ENCODE measurements around the gene ERVFRD-1.
"Not testable (repeated sequence)": the region's sequence is repeated elsewhere in the genome, so short reads cannot be mapped to it uniquely, and the experiment has no call there.

ERVFRD-1 gene

GRCh38 chr6:11128608-11129007 lies 17.1 kb upstream of the ERVFRD-1 start:
- no peak for DNase-seq (ENCODE audit: low spot score)

GRCh38 chr6:11126876-11127275 lies 15.4 kb upstream of the ERVFRD-1 start:
- no peak for DNase-seq (ENCODE audit: low spot score)

GRCh38 chr6:11123978-11124377 lies 12.5 kb upstream of the ERVFRD-1 start:
- DNase-seq (ENCODE audit: low spot score) = no peak

GRCh38 chr6:11122380-11122779 lies 10.9 kb upstream of the ERVFRD-1 start:
- no peak for DNase-seq (ENCODE audit: low spot score)

GRCh38 chr6:11121851-11122250 lies 10.3 kb upstream of the ERVFRD-1 start:
- DNase-seq (ENCODE audit: low spot score) = no peak

- DNase-seq (ENCODE audit: low spot score) = no peak
Measured at GRCh38 chr6:11120271-11121005, 8.9 kb upstream of the ERVFRD-1 start.

- DNase-seq (ENCODE audit: low spot score) = not testable (repeated sequence)
Measured at GRCh38 chr6:11115808-11116536, 4.4 kb upstream of the ERVFRD-1 start.

GRCh38 chr6:11113038-11113437 lies 1.5 kb upstream of the ERVFRD-1 start:
- DNase-seq (ENCODE audit: low spot score) = no peak

GRCh38 chr6:11111769-11112437 lies 378 bp upstream of the ERVFRD-1 start:
- DNase-seq (ENCODE audit: low spot score) = no peak

GRCh38 chr6:11108726-11109125 lies 2.8 kb downstream of the ERVFRD-1 start:
- DNase-seq (ENCODE audit: low spot score) = no peak

GRCh38 chr6:11103065-11103464 lies 8.5 kb downstream of the ERVFRD-1 start:
- no peak for DNase-seq (ENCODE audit: low spot score)

- DNase-seq (ENCODE audit: low spot score) = no peak
Measured at GRCh38 chr6:11101417-11101816, 10.1 kb downstream of the ERVFRD-1 start.

GRCh38 chr6:11098004-11098403 lies 13.5 kb downstream of the ERVFRD-1 start:
- DNase-seq (ENCODE audit: low spot score) = no peak

GRCh38 chr6:11097476-11097875 lies 14.0 kb downstream of the ERVFRD-1 start:
- DNase-seq (ENCODE audit: low spot score) = no peak

GRCh38 chr6:11096109-11096508 lies 15.4 kb downstream of the ERVFRD-1 start:
- peak; percentile 53 for DNase-seq (ENCODE audit: low spot score)

- DNase-seq (ENCODE audit: low spot score) = no peak
Measured at GRCh38 chr6:11094941-11095340, 16.6 kb downstream of the ERVFRD-1 start.

- peak; percentile 66 for DNase-seq (ENCODE audit: low spot score)
Measured at GRCh38 chr6:11094411-11094851, 17.1 kb downstream of the ERVFRD-1 start.

GRCh38 chr6:11093626-11094410 lies 17.7 kb downstream of the ERVFRD-1 start, which contains the start of gene SMIM13:
Gene SMIM13 (plus strand): TSS chr6:11093834. CDS start chr6:11094314, 480 bp downstream.
- DNase-seq (ENCODE audit: low spot score) = peak; percentile 97

- DNase-seq (ENCODE audit: low spot score) = no peak
Measured at GRCh38 chr6:11093376-11093625, 18.2 kb downstream of the ERVFRD-1 start.

GRCh38 chr6:11092668-11093375 lies 18.7 kb downstream of the ERVFRD-1 start:
- peak; percentile 23 for DNase-seq (ENCODE audit: low spot score)

GRCh38 chr6:11091141-11091540 lies 20.4 kb downstream of the ERVFRD-1 start:
- not testable (repeated sequence) for DNase-seq (ENCODE audit: low spot score)

GRCh38 chr6:11089695-11090094 lies 21.8 kb downstream of the ERVFRD-1 start:
- DNase-seq (ENCODE audit: low spot score) = no peak
